Dendritic cell treated with granulocyte-macrophage colony-stimulating factor and Interleukin-4, amounts not matched to agents 40 ng/mL and 50 ng/mL, for 4 days (primary cell): Measurements from ENCODE around the gene CAGE1.
A peak's percentile ranks its signal among the peaks of the same experiment; 100 is the strongest.
"Not testable (repeated sequence)": the region's sequence is repeated elsewhere in the genome, so short reads cannot be mapped to it uniquely, and the experiment has no call there.

Experiments
- H3K27ac Mint-ChIP-seq: one replicate; pipeline ENCODE4 v1.8.0; 2022; ENCODE audit warnings: mild to moderate bottlenecking, mixed read lengths
- H3K27me3 Mint-ChIP-seq: one replicate; pipeline ENCODE4 v1.8.0; 2022; ENCODE audit warnings: mild to moderate bottlenecking, mixed read lengths
- H3K36me3 Mint-ChIP-seq: one replicate; pipeline ENCODE4 v1.8.0; 2022; ENCODE audit warnings: low read depth, mixed read lengths
- H3K4me1 Mint-ChIP-seq: one replicate; pipeline ENCODE4 v1.8.0; 2022; ENCODE audit warnings: low read depth, mixed read lengths
- H3K4me3 Mint-ChIP-seq: one replicate; pipeline ENCODE4 v1.8.0; 2022; ENCODE audit warnings: mild to moderate bottlenecking, moderate library complexity, mixed read lengths
- H3K9me3 Mint-ChIP-seq: one replicate; pipeline ENCODE4 v1.8.0; 2022; ENCODE audit warnings: mixed read lengths
- intact Hi-C: fragments of 100-400 bp; cut with micrococcal nuclease; formaldehyde crosslinking; loops from one replicate; pipeline ENCODE4 v1.15.0; 2022

Gene CAGE1

DNA sequence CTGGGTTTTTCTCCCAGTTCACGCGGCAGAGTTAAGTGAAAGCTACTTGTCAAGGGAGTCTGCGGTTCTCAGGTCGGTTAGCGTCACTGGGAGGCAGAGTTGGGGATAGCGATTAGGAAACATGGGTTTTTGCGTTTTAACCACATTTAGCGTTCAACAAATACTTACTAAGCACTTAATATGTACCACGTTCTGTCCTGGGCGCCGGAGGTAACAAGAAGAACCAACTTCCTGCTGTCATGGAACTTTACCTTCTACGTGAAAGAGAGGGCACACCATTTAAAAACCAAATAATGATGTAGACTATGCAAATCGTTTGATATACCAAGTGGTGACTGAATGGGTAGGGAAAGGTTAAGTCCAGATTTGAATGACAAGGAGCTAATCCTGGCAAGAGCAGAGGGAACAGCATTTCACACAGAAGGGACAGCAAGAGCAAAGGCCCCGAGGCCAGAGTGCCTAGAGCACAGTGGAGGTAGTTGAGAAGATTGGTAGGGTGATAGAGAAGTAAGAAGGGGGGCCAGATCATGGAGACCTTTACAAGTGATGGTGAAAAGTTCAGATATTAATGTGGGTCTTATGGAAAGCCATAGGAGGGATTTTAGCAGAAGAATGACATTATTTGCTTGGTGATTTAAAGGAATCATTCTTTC is 810 bp upstream of the CAGE1 start:
- Mint-ChIP-seq H3K27ac (peak overlapping the region; percentile 91), H3K27me3 (no peaks in the 10 kb centered on the region), H3K36me3 (peaks cover 45% of the 10 kb centered on the region), H3K4me3 (peak overlapping the region; percentile 84), H3K4me1 (peaks cover 45% of the 10 kb centered on the region), H3K9me3 (no peaks in the 10 kb centered on the region)
- intact Hi-C loops, result loop anchor here (1.0 kb wide), 1 partner anchor 200 kb away; the partner anchor contains the start of gene SNRNP48

DNA sequence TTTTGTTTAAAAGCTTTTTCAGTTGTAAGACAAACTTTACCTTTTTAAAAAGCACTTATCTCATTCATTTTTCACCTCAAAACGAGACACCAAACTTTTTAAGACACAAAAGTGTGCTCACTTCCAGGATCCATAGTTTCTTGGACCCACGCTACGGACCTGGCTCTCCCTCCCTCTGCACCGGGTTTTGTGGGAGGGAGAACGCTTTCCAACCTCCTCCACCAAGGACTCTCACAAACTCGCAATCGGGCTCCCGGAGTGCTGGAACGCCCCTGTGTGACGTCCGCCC is 436 bp downstream of the CAGE1 start:
- H3K27ac Mint-ChIP-seq, result peak overlapping the region; percentile 91
- peaks cover 33% of the 10 kb centered on the region for H3K36me3 Mint-ChIP-seq
- H3K4me3 Mint-ChIP-seq, result peak overlapping the region; percentile 84
- H3K9me3 Mint-ChIP-seq, result no peaks in the 10 kb centered on the region
- intact Hi-C loops, result loop anchor here (1.0 kb wide), 1 partner anchor 76 kb away; the partner anchor contains the start of gene SSR1
- no peaks in the 10 kb centered on the region for H3K27me3 Mint-ChIP-seq
- H3K4me1 Mint-ChIP-seq, result peaks cover 45% of the 10 kb centered on the region

DNA sequence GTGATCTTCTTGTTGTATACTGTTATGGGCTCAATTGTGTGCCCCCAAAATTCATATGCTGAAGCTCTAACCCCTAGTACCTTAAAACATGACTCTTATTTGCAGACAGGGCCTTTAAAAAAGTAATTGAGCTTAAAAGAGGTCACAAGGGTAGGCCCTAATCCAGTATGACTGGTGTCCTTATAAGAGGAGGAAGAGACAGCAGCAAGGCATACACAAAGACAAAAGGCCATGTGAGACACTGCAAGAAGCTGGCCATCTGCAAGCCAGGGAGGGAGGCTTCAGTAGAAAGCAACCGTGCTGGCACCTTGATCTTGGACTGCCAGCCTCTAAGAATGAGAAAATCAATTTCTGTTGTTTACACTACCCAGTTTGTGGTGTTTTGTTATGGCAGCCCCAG is 8.4 kb downstream of the CAGE1 start:
- H3K36me3 Mint-ChIP-seq, result no peaks in the 10 kb centered on the region
- no peak overlapping the region for H3K4me3 Mint-ChIP-seq
- no peaks in the 10 kb centered on the region for H3K27me3 Mint-ChIP-seq
- intact Hi-C loops, result no loop called here
- no peaks in the 10 kb centered on the region for H3K4me1 Mint-ChIP-seq
- no peaks in the 10 kb centered on the region for H3K9me3 Mint-ChIP-seq
- H3K27ac Mint-ChIP-seq, result no peak overlapping the region

DNA sequence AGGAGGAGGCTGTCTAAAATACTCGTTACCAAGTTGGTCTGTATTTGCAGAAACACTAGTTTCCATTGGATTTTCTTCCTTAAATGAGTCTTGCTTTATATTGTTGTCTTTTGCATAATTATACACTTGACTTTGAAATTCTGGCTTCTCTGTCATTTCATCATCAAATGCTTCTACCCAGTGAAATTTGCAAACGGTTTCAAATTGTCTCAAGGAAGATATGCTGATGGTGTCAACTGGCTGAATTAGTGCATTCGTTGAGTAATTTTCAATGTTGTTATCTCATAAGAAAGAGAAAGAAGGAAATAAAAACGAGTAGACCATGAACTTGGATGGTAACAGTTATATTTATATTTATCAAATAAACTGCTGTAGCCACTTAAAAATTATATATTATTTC is 10.8 kb downstream of the CAGE1 start:
- intact Hi-C loops, result no loop called here
- Mint-ChIP-seq H3K36me3 (no peaks in the 10 kb centered on the region), H3K4me1 (peaks cover 5% of the 10 kb centered on the region), H3K27ac (no peak overlapping the region), H3K9me3 (no peaks in the 10 kb centered on the region), H3K27me3 (no peaks in the 10 kb centered on the region), H3K4me3 (no peak overlapping the region)

DNA sequence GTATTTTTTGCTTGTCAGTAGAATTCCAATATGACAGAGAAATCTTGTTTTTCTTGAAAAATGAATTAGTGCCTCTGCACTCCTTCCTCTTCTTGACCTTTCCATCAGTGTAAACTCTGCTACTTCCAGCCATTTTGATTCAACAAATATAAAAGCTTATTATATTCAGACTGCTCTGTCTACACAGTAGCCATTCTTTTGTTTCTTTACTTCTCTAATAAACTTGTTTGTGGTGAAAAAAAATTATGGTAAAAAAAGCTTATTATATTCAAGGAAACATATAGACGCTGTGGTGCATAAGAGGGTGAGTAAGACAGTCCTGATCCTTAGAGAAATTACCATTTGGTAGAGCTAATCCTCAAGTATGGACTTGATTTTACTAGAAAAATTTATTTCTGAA is 11.6 kb downstream of the CAGE1 start:
- intact Hi-C loops, result no loop called here
- Mint-ChIP-seq H3K4me1 (peaks cover 13% of the 10 kb centered on the region), H3K27me3 (no peaks in the 10 kb centered on the region), H3K36me3 (no peaks in the 10 kb centered on the region), H3K9me3 (no peaks in the 10 kb centered on the region), H3K4me3 (no peak overlapping the region), H3K27ac (no peak overlapping the region)

DNA sequence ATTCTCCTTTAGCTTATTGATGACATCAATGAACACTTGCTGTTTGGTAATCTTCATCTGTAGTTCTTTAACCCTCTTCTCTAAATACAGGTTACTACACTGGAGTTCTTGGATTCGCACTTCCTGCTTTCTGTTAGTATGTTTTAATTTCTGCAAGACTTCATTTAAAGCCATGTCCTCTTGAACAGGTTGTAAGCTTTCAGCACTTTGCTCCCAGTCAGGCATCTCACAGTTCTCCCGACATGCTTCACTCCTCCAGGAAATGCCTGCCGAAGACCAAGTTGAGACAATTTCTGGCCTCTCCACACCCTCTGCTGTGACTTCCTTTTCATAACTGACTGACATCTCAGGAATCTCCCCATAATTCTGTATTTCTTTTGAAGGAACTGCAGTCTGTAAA is 15.8 kb downstream of the CAGE1 start:
- H3K27ac Mint-ChIP-seq, result peak overlapping the region; percentile 6
- no peak overlapping the region for H3K4me3 Mint-ChIP-seq
- no peaks in the 10 kb centered on the region for H3K9me3 Mint-ChIP-seq
- no peaks in the 10 kb centered on the region for H3K36me3 Mint-ChIP-seq
- no peaks in the 10 kb centered on the region for H3K27me3 Mint-ChIP-seq
- intact Hi-C loops, result no loop called here
- H3K4me1 Mint-ChIP-seq, result peaks cover 13% of the 10 kb centered on the region

DNA sequence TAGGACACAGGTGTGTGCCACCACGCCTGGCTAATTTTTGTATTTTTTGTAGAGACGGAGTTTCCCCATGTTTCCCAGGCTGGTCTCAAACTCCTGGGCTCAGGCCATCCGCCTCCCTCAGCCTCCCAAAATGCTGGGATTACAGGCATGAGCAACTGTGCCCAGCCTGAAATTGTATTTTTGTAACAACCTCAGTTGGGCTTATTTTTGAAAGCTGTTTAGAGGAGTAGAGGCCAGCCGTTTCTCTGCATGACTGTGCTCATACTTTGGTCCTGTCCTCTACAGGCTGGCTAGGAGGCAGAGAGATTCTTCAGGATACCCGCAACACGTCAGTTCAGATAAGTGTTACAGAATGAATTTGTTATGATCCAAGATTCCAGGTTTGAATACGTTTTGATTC is 22.1 kb downstream of the CAGE1 start:
- no peak overlapping the region for H3K27ac Mint-ChIP-seq
- no peak overlapping the region for H3K4me3 Mint-ChIP-seq
- H3K4me1 Mint-ChIP-seq, result no peaks in the 10 kb centered on the region
- H3K36me3 Mint-ChIP-seq, result no peaks in the 10 kb centered on the region
- intact Hi-C loops, result no loop called here
- H3K9me3 Mint-ChIP-seq, result no peaks in the 10 kb centered on the region
- peaks cover 2% of the 10 kb centered on the region for H3K27me3 Mint-ChIP-seq

DNA sequence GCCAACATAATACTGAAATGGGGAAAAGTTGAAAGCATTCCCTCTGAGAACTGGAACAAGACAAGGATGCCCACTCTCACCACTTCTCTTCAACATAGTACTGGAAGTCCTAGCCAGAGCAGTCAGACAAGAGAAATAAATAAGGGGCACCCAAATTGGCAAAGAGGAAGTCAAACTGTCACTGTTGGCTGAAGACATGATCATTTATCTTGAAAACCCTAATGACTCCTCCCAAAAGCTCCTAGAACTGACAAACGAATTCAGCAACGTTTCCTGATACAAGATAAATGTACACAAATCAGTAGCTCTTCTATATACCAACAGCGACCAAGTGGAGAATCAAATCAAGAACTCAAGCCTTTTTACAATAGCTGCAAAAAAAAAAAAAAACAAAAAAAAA is 37.6 kb downstream of the CAGE1 start:
- H3K4me3 Mint-ChIP-seq, H3K36me3 Mint-ChIP-seq: not testable (repeated sequence)

DNA sequence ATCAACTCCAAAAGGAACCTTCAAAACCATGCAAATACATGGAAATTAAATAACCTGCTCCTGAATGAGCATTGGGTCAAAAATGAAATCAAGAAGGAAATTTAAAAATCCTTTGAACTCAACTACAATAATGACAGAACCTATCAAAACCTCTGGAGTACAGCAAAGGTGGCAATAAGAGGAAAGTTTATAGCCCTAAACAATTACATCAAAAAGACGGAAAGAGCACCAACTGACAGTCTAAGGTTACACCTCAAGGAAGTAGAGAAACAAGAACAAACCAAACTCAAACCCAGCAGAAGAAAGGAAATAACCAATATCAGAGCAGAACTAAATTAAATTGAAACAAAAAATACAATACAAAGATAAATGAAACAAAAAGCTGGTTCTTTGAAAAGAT is 39.0 kb downstream of the CAGE1 start:
- not testable (repeated sequence) for H3K27me3 Mint-ChIP-seq

More for the DNA sequence above, 37.6 kb downstream of the CAGE1 start:
- H3K9me3 Mint-ChIP-seq, H3K27me3 Mint-ChIP-seq, H3K27ac Mint-ChIP-seq, intact Hi-C loops: not testable (repeated sequence)
- H3K4me1 Mint-ChIP-seq, result peaks cover 13% of the 10 kb centered on the region

DNA sequence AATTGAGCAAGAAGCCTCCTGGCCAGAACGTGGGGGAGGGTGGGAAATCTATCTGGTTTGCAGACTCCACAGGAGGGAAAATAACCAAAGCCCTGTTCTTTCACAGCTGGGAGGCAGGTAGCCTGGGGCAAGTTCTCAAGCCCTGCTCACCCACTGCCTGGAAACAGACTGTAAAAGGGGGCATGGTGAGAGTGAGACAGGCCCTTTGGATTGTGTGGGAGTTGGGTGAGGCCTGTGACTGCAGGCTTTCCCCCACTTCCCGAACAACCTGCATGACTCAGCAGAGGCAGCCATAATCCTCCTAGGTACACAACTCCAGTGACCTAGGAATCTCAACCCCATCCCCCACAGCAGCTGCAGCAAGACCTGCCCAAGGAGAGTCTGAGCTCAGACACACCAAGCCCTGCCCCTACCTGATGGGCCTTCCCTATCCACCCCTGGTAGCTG is 42.0 kb downstream of the CAGE1 start:
- H3K36me3 Mint-ChIP-seq, intact Hi-C loops, H3K4me3 Mint-ChIP-seq, H3K9me3 Mint-ChIP-seq, H3K27me3 Mint-ChIP-seq, H3K27ac Mint-ChIP-seq: not testable (repeated sequence)
- H3K4me1 Mint-ChIP-seq, result peaks cover 13% of the 10 kb centered on the region

More for the DNA sequence above, 39.0 kb downstream of the CAGE1 start:
- H3K9me3 Mint-ChIP-seq, H3K36me3 Mint-ChIP-seq, H3K4me3 Mint-ChIP-seq, intact Hi-C loops, H3K27ac Mint-ChIP-seq: not testable (repeated sequence)
- H3K4me1 Mint-ChIP-seq, result peaks cover 13% of the 10 kb centered on the region

DNA sequence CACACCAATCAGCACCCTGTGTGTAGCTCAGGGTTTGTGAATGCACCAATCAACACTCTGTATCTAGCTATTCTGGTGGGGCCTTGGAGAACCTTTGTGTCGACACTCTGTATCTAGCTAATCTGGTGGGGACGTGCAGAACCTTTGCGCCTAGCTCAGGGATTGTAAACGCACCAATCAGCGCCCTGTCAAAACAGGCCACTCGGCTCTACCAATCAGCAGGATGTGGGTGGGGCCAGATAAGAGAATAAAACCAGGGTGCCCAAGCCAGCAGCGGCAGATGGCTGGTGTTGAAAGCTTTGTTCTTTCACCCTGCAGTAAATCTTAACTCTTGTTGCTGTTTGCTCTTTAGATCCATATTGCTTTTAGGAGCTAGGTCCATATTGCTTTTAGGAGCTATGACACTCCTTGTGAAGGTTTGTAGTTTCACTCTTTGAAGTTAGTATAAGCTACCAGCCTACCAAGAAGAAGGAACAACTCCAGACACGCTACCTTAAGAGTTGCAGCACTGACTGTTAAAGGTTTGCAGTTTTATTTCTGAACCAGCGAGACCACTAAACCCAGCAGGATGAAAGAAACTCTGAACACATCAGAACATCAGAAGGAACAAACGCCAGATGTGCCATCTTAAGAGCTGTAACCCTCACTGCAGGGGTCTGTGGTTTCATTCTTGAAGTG is 44.6 kb downstream of the CAGE1 start:
- intact Hi-C loops, H3K36me3 Mint-ChIP-seq, H3K27ac Mint-ChIP-seq, H3K9me3 Mint-ChIP-seq, H3K27me3 Mint-ChIP-seq: not testable (repeated sequence)
- Mint-ChIP-seq H3K4me3 (peak overlapping the region; percentile 55), H3K4me1 (peaks cover 16% of the 10 kb centered on the region)

DNA sequence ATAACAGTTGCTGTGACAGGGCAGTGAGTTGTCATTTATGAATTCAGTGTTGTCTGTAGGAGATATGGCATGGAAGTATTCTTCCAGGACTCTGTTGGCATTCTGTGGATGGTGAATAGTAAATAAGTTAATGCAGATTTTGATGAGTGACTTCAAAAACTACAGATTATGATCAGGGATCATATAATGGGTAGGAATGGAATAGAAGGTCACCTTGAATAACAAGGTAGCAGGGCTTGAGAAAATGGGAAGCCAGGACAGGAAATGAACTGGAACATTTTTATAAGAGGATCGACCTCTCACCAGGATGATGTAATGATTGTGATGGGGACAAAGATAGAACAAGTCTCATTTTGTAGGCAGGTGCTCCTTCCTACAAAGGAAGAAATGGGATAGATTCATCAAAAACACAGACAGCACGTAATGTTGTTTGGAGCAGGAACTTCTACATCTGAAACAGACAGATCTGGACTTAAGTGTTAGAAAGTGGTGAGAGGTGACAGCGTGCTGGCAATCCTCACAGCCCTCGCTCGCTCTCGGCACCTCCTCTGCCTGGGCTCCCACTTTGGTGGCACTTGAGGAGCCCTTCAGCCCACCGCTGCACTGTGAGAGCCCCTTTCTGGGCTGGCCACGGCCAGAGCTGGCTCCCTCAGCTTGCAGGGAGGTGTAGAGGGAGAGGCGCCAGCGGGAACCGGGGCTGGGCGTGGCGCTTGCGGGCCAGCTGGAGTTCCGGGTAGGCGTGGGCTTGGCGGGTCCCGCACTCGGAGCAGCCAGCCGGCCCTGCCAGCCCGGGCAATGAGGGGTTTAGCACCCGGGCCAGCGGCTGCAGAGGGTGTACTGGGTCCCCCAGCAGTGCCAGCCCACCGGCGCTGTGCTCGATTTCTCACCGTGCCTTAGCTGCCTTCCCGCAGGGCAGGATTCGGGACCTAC is 45.7 kb downstream of the CAGE1 start:
- H3K9me3 Mint-ChIP-seq, result no peaks in the 10 kb centered on the region
- peaks cover 23% of the 10 kb centered on the region for H3K4me1 Mint-ChIP-seq
- H3K4me3 Mint-ChIP-seq, result peak overlapping the region; percentile 55
- no peak overlapping the region for H3K27ac Mint-ChIP-seq
- H3K36me3 Mint-ChIP-seq, result no peaks in the 10 kb centered on the region
- no peaks in the 10 kb centered on the region for H3K27me3 Mint-ChIP-seq
- intact Hi-C loops, result no loop called here

DNA sequence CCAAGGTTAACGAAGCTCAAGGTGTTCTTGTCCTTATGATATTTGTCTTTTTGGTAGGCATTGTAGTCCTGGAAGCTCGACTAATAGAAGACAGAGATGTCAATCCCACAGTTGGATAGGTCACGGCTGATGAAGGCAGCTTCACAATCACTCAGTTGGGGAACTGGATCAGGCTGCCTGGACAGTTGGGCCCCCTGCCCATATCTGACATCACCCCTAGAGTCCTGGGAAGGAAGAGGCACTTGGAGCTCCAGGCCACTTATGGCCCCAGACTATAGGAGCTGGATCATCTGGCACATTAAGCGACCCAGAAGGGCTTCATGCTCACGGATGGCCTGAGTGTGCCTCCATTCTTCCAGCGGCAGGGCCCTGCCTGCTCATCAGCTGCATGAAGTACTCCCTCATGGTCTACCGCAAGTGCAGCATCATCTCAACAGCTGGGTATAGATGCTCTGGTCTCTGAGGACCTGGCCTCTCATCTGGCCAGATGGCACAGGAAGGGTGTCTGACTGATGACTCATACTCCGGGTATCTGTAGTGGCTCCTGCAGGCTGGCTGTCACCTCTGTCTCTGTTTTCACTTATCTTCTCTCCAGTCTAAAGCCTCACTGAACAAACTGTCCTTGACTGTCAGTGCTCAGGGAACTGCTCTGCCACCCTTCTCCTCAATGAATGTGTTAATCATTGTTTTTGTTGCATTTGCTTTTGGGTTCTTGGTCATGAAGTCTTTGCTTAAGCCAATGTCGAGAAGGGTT is 47.4 kb downstream of the CAGE1 start:
- H3K9me3 Mint-ChIP-seq, result no peaks in the 10 kb centered on the region
- H3K27ac Mint-ChIP-seq, result no peak overlapping the region
- H3K4me1 Mint-ChIP-seq, result peaks cover 10% of the 10 kb centered on the region
- H3K27me3 Mint-ChIP-seq, result no peaks in the 10 kb centered on the region
- no peaks in the 10 kb centered on the region for H3K36me3 Mint-ChIP-seq
- no peak overlapping the region for H3K4me3 Mint-ChIP-seq
- intact Hi-C loops, result no loop called here

DNA sequence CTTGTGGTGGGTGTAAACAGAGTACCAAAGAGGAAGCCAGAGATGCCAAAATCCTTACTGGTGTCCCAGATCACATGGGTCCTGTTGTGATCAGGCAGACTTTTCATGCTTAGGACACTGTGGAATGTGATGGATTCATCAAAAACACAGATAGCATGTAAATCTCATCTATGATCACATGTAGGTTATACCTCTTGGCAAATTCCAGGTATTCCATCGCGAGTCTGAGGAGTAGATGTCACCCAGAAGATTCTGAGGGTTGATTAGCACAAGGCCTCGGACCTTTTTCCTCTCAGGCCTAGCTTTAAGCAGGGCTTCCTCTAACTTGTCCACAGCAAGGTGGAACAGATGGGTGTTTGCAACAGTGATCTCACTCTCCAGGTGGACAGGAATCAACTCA is 48.3 kb downstream of the CAGE1 start:
- Mint-ChIP-seq H3K27me3 (no peaks in the 10 kb centered on the region), H3K27ac (no peak overlapping the region), H3K9me3 (no peaks in the 10 kb centered on the region), H3K4me3 (no peak overlapping the region), H3K4me1 (peaks cover 10% of the 10 kb centered on the region), H3K36me3 (no peaks in the 10 kb centered on the region)
- intact Hi-C loops, result no loop called here
